H9 (cell line): ENCODE data around the gene SMCHD1. TPM values are rescaled to one million over a fixed set of nuclear protein-coding genes. Genes with fewer than 3 reads are reported as not detected.

Source experiments
- DNase-seq: peaks from one replicate; pipeline ENCODE4 v3.0.0-alpha.2; 2017
- H2AFZ ChIP-seq: one replicate; pipeline ENCODE4 v1.6.1; 2013; ENCODE audit warnings: mild to moderate bottlenecking, low read length, control low read depth, moderate library complexity
- H2AK5ac ChIP-seq: 2 replicates; pipeline ENCODE4 v1.6.1; 2013; ENCODE audit warnings: low read length, control low read depth, mixed read lengths; ENCODE audit not compliant: insufficient read length
- H2BK120ac ChIP-seq: one replicate; pipeline ENCODE4 v1.6.1; 2013; ENCODE audit warnings: low read depth, mild to moderate bottlenecking, low read length, control low read depth, inconsistent platforms; ENCODE audit not compliant: poor library complexity, severe bottlenecking
- H2BK12ac ChIP-seq: 2 replicates; pipeline ENCODE4 v1.6.1; 2013; ENCODE audit warnings: low read length, control low read depth, mixed read lengths, low read depth; ENCODE audit not compliant: insufficient read length
- H2BK15ac ChIP-seq: 2 replicates; pipeline ENCODE4 v1.6.1; 2013; ENCODE audit warnings: low read depth, low read length, control low read depth
- H2BK20ac ChIP-seq: one replicate; pipeline ENCODE4 v1.6.1; 2013; ENCODE audit warnings: low read depth, mild to moderate bottlenecking, low read length, control low read depth, inconsistent platforms; ENCODE audit not compliant: poor library complexity, severe bottlenecking
- H2BK5ac ChIP-seq: 2 replicates; pipeline ENCODE4 v1.6.1; 2013; ENCODE audit warnings: low read length, control low read depth, mixed read lengths; ENCODE audit not compliant: insufficient read length
- H3K14ac ChIP-seq: 2 replicates; pipeline ENCODE4 v1.6.1; 2013; ENCODE audit warnings: low read length, control low read depth; ENCODE audit not compliant: insufficient read depth
- H3K18ac ChIP-seq: 2 replicates; pipeline ENCODE4 v1.6.1; 2013; ENCODE audit warnings: low read depth, mild to moderate bottlenecking, mixed read lengths, low read length, control low read depth; ENCODE audit not compliant: insufficient read length
- H3K23ac ChIP-seq: 2 replicates; pipeline ENCODE4 v1.6.1; 2013; ENCODE audit warnings: low read length, control low read depth, mixed read lengths, low read depth; ENCODE audit not compliant: insufficient read length
- H3K23me2 ChIP-seq: 2 replicates; pipeline ENCODE4 v1.6.1; 2013; ENCODE audit warnings: low read depth, mild to moderate bottlenecking, mixed read lengths, low read length, control low read depth; ENCODE audit not compliant: insufficient read length, poor library complexity, severe bottlenecking
- H3K27ac ChIP-seq: 2 replicates; pipeline ENCODE4 v1.5.1; 2013; ENCODE audit warnings: low read length, control low read depth, mixed read lengths, low read depth; ENCODE audit not compliant: insufficient read length
- H3K27me3 ChIP-seq: 2 replicates; pipeline ENCODE4 v1.6.1; 2013; ENCODE audit warnings: low read length, control low read depth, inconsistent platforms; ENCODE audit not compliant: insufficient read depth
- H3K4ac ChIP-seq: 2 replicates; pipeline ENCODE4 v1.6.1; 2013; ENCODE audit warnings: low read depth, mild to moderate bottlenecking, control low read depth, inconsistent platforms, low read length, moderate library complexity
- H3K4me1 ChIP-seq: 2 replicates; pipeline ENCODE4 v1.6.1; 2013; ENCODE audit warnings: low read length, control low read depth, inconsistent platforms; ENCODE audit not compliant: insufficient read depth
- H3K4me2 ChIP-seq: 2 replicates; pipeline ENCODE4 v1.6.1; 2013; ENCODE audit warnings: low read length, control low read depth, mixed read lengths; ENCODE audit not compliant: insufficient read length, insufficient read depth
- H3K56ac ChIP-seq: 2 replicates; pipeline ENCODE4 v1.6.1; 2013; ENCODE audit warnings: low read depth, mild to moderate bottlenecking, mixed read lengths, low read length, control low read depth; ENCODE audit not compliant: insufficient read length
- H3K79me1 ChIP-seq: 2 replicates; pipeline ENCODE4 v1.6.1; 2013; ENCODE audit warnings: low read depth, mild to moderate bottlenecking, moderate library complexity, low read length, control low read depth, inconsistent platforms; ENCODE audit not compliant: insufficient read depth, poor library complexity, severe bottlenecking
- H3K79me2 ChIP-seq: 2 replicates; pipeline ENCODE4 v1.6.1; 2013; ENCODE audit warnings: low read length, control low read depth, inconsistent platforms; ENCODE audit not compliant: insufficient read depth
- H3K9ac ChIP-seq: 2 replicates; pipeline ENCODE4 v1.6.1; 2013; ENCODE audit warnings: low read length, control low read depth, mixed read lengths; ENCODE audit not compliant: insufficient read length; ENCODE audit errors: extremely low read depth
- H3K9me3 ChIP-seq: one replicate; pipeline ENCODE4 v1.6.1; 2013; ENCODE audit warnings: low read depth, low read length, inconsistent platforms; ENCODE audit not compliant: control insufficient read depth
- H3T11ph ChIP-seq: one replicate; pipeline ENCODE4 v1.6.1; 2013; ENCODE audit warnings: mild to moderate bottlenecking, low read length, control low read depth, inconsistent platforms
- H4K20me1 ChIP-seq: one replicate; pipeline ENCODE4 v1.6.1; 2013; ENCODE audit not compliant: control insufficient read depth, insufficient read length, insufficient read depth
- H4K5ac ChIP-seq: 2 replicates; pipeline ENCODE4 v1.6.1; 2013; ENCODE audit warnings: low read depth, mild to moderate bottlenecking, mixed read lengths, low read length, control low read depth; ENCODE audit not compliant: insufficient read length
- H4K8ac ChIP-seq: replicated peaks from 2 replicates; pipeline ENCODE4 v1.6.1; 2013; ENCODE audit warnings: low read length, control low read depth, mixed read lengths, low read depth; ENCODE audit not compliant: insufficient read length
- H4K91ac ChIP-seq: 2 replicates; pipeline ENCODE4 v1.6.1; 2013; ENCODE audit warnings: low read depth, mild to moderate bottlenecking, moderate library complexity, mixed read lengths, low read length, control low read depth; ENCODE audit not compliant: insufficient read length
- H3K27ac Mint-ChIP-seq, 3 experiments: 2 replicates in 2 of 3; 3 replicates in 1 of 3; pipeline ENCODE4 v1.8.0; 2020 to 2021; ENCODE audit warnings: mixed read lengths in 3 of 3, mild to moderate bottlenecking in 1 of 3, moderate library complexity in 1 of 3
- H3K27me3 Mint-ChIP-seq: 2 replicates; pipeline ENCODE4 v1.8.0; 2021; ENCODE audit warnings: low read depth, mild to moderate bottlenecking, moderate library complexity, mixed read lengths
- H3K36me3 Mint-ChIP-seq, 3 experiments: 2 replicates in 2 of 3; 3 replicates in 1 of 3; pipeline ENCODE4 v1.8.0; 2020 to 2021; ENCODE audit warnings: low read depth in 3 of 3, mixed read lengths in 3 of 3; ENCODE audit not compliant: insufficient read depth in 1 of 3
- H3K4me1 Mint-ChIP-seq, 2 experiments: 2 replicates each; pipeline ENCODE4 v1.8.0; 2020; ENCODE audit warnings: mixed read lengths in 2 of 2
- H3K4me3 Mint-ChIP-seq, 2 experiments: 2 replicates in 1 of 2; 3 replicates in 1 of 2; pipeline ENCODE4 v1.8.0; 2020 to 2021; ENCODE audit warnings: mild to moderate bottlenecking in 2 of 2, mixed read lengths in 2 of 2, moderate library complexity in 1 of 2
- H3K9me3 Mint-ChIP-seq, 2 experiments: 2 replicates in 1 of 2; 3 replicates in 1 of 2; pipeline ENCODE4 v1.8.0; 2020; ENCODE audit warnings: mild to moderate bottlenecking in 2 of 2, mixed read lengths in 2 of 2, moderate library complexity in 1 of 2
- WGBS: extraction: QIAGEN DNeasy Blood & Tissue Kit; methylation state at CpG from one replicate; pipeline ENCODE4 v1.1.7; 2013; ENCODE audit warnings: missing lambda C conversion rate, low lambda C conversion rate, mixed read lengths; ENCODE audit not compliant: insufficient read length; ENCODE audit errors: extremely low coverage; 5-methylcytosine and 5-hydroxymethylcytosine counted together
- total RNA-seq: library from RNA; stranded (reverse); gene quantifications from 2 replicates; pipeline ENCODE4 v1.2.1, GENCODE V29; 2021
- TF ChIP-seq, protein P1 (sequence below): fragments of 200-600 bp; sonication (generic); conservative IDR thresholded peaks from 3 replicates; pipeline ENCODE4 v1.8.0; 2021; ENCODE audit warnings: antibody characterized with exemption, mild to moderate bottlenecking

Gene SMCHD1
- total RNA-seq, 1 experiment from 2014 or later, result 53.5 TPM

DNA sequence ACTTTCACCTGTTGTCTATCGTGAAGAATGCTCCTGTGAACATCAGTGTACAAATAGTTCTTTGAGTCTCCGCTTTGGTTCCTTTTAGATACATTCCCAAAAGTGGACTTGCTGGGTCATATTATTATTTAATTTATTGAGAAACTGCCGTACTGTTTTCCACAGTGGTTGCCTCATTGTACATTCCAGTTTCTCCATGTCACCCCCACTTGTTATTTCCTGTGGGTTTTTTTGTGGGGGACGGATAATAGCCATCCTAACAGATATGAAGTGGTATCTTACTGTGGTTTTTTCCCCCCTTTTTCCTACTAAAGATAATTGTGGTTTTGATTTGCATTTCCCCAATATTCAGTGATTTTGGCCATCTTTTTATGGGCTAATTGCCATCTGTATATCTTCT lies 53.8 kb downstream of the SMCHD1 start:
- H3K4ac ChIP-seq, result no peak overlapping the region
- H3K79me2 ChIP-seq, result no peaks in the 10 kb centered on the region
- Mint-ChIP-seq H3K9me3 (no peaks in the 10 kb centered on the region), H3K4me3 (no peak overlapping the region), H3K27me3 (no peaks in the 10 kb centered on the region), H3K27ac (no peak overlapping the region; a peak in 1 of 7 replicates), H3K4me1 (peaks cover 17 to 19% of the 10 kb centered on the region in 2 experiments), H3K36me3 (peaks cover 27 to 62% (median 60%) of the 10 kb centered on the region in 3 experiments)
- H3K18ac ChIP-seq, result no peak overlapping the region
- H4K8ac ChIP-seq, result no peak overlapping the region
- TF ChIP-seq, protein P1, sequence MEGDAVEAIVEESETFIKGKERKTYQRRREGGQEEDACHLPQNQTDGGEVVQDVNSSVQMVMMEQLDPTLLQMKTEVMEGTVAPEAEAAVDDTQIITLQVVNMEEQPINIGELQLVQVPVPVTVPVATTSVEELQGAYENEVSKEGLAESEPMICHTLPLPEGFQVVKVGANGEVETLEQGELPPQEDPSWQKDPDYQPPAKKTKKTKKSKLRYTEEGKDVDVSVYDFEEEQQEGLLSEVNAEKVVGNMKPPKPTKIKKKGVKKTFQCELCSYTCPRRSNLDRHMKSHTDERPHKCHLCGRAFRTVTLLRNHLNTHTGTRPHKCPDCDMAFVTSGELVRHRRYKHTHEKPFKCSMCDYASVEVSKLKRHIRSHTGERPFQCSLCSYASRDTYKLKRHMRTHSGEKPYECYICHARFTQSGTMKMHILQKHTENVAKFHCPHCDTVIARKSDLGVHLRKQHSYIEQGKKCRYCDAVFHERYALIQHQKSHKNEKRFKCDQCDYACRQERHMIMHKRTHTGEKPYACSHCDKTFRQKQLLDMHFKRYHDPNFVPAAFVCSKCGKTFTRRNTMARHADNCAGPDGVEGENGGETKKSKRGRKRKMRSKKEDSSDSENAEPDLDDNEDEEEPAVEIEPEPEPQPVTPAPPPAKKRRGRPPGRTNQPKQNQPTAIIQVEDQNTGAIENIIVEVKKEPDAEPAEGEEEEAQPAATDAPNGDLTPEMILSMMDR, result no peak
- no peak overlapping the region for H3K27ac ChIP-seq
- DNase-seq, result no peak
- H2AFZ ChIP-seq, result no peak overlapping the region
- no peak overlapping the region for H3T11ph ChIP-seq
- H3K23ac ChIP-seq, result no peak overlapping the region
- H3K79me1 ChIP-seq, result peaks cover 3% of the 10 kb centered on the region
- no CpG with 5 or more reads among the region's 4 CpGs for WGBS
- H3K14ac ChIP-seq, result no peak overlapping the region
- no peak overlapping the region for H2BK20ac ChIP-seq
- no peaks in the 10 kb centered on the region for H3K4me1 ChIP-seq
- H3K23me2 ChIP-seq, result no peaks in the 10 kb centered on the region
- no peak overlapping the region for H2BK12ac ChIP-seq
- H3K9ac ChIP-seq, result no peak overlapping the region
- H4K91ac ChIP-seq, result no peak overlapping the region
- no peak overlapping the region for H4K5ac ChIP-seq
- no peak overlapping the region for H2AK5ac ChIP-seq
- H3K4me2 ChIP-seq, result no peak overlapping the region
- H2BK5ac ChIP-seq, result no peak overlapping the region
- H4K20me1 ChIP-seq, result no peaks in the 10 kb centered on the region
- no peak overlapping the region for H2BK120ac ChIP-seq
- H3K9me3 ChIP-seq, result no peaks in the 10 kb centered on the region
- H3K27me3 ChIP-seq, result no peaks in the 10 kb centered on the region
- no peak overlapping the region for H2BK15ac ChIP-seq
- no peak overlapping the region for H3K56ac ChIP-seq
